SU-DHL-6 (cell line): ENCODE results near the gene PSMB11.

ENCODE experiments used
- CTCF ChIP-seq: fragments of 200-600 bp; sonication (generic); IDR thresholded peaks from one replicate; pipeline ENCODE4 v1.5.1; 2017; ENCODE audit warnings: antibody characterized with exemption, mild to moderate bottlenecking, low read length, moderate library complexity; ENCODE audit not compliant: insufficient read depth, poor library complexity, severe bottlenecking
- EZH2phosphoT487 ChIP-seq: fragments of 200-600 bp; sonication (generic), shearing (Covaris generic); conservative IDR thresholded peaks from 2 replicates; pipeline ENCODE4 v1.6.1; 2018; ENCODE audit warnings: mild to moderate bottlenecking, antibody characterized with exemption, low read length, moderate library complexity, mixed read lengths

- TF ChIP-seq CTCF (no peak), EZH2phosphoT487 (no peak)
Observed at GRCh38 chr14:23021889-23022442, 20.0 kb upstream of the PSMB11 start.
